ENCODE data around the gene TTYH1. TPM values are rescaled to one million over a fixed set of nuclear protein-coding genes. Genes with fewer than 3 reads are reported as not detected.
A peak's percentile ranks its signal among the peaks of the same experiment; 100 is the strongest.

TTYH1 gene
- total and polyA plus RNA-seq, 9 of the 15 experiments (the other 6 are each of a cell fraction or from before 2014, with no cell fraction given): 0.08 TPM; not detected in 8

- no peak for TF ChIP-seq ILF3 (IDR thresholded peaks at IDR 0.05; ENCODE audit: borderline replicate concordance)
- TF ChIP-seq RHOXF2B (CRISPR knock-in tag; conservative IDR thresholded peaks at IDR 0.05): no peak
- TF ChIP-seq ZNF23 (CRISPR knock-in tag; IDR thresholded peaks at IDR 0.05): no peak
- no peak for TF ChIP-seq CEBPB (tag; IDR thresholded peaks at IDR 0.05)
Measured at GRCh38 chr19:54460230-54461005, 45.2 kb downstream of the TTYH1 start (continued).

- ATAC-seq (no peak), DNase-seq (ENCODE audit: extremely low read depth in 1 of 4, low spot score in 3 of 4) (peak in 1 of 4 experiments; percentile 6), FAIRE-seq (no peak)
- H4K20me1 ChIP-seq (replicated peaks; ENCODE audit: control insufficient read depth, insufficient read depth, low read length): peaks cover 14% of the 10 kb centered on the region; the same call in 1 of the 2 replicates
- ChIA-PET POLR2A (interaction anchor here (0.6 to 2.1 kb wide), 2 partner anchors 13 to 260 kb away, joined by 4 to 11 read pairs; partner anchors contain the start of gene LENG8), CTCF (ENCODE audit: low intra/inter-chr PET ratio) (no interaction called here)
- TF ChIP-seq RBFOX2 (IDR thresholded peaks at IDR 0.05; ENCODE audit: low read depth, low read length) (peak; percentile 41; the same call in 1 of the 2 replicates), HNRNPL (IDR thresholded peaks at IDR 0.05; ENCODE audit: low read depth, low read length) (0 out of 2 replicates have a peak, but pooled peaks have one; percentile 22), PTBP1 (IDR thresholded peaks at IDR 0.05; ENCODE audit: low read depth, low read length) (no peak), POLR2G (IDR thresholded peaks at IDR 0.05; ENCODE audit: low read depth, low read length) (peak; percentile 60; the same call in 1 of the 2 replicates)
- H3K4me1 ChIP-seq (replicated peaks in 1 of 2; ENCODE audit: control insufficient read depth in 2 of 2, insufficient read depth in 2 of 2, low read length in 2 of 2): peaks cover 0 to 43% of the 10 kb centered on the region in 2 experiments; a peak in 2 of 5 replicates
- no peak overlapping the region for H3K4me3 ChIP-seq
- H3K27me3 ChIP-seq (ENCODE audit: control insufficient read depth in 2 of 2, insufficient read depth in 2 of 2, low read length in 2 of 2): no peaks in the 10 kb centered on the region
- no peaks in the 10 kb centered on the region for H3K9me3 ChIP-seq (replicated peaks; ENCODE audit: control insufficient read depth, insufficient read depth, low read depth, low read length)
- H3K36me3 ChIP-seq (ENCODE audit: control insufficient read depth, insufficient read depth, low read length): peaks cover 62% of the 10 kb centered on the region
- 85% methylated on average over 7 of the region's 27 CpGs for WGBS (ENCODE audit: insufficient coverage, low coverage, missing lambda C conversion rate)
- no peak overlapping the region for H3K4me2 ChIP-seq (ENCODE audit: insufficient read depth, low read length)
- in situ Hi-C loops (cut with MboI) (no loop called here), intact Hi-C loops (cut with micrococcal nuclease) (no loop called here)
- no peaks in the 10 kb centered on the region for H3K9me1 ChIP-seq (ENCODE audit: control insufficient read depth, insufficient read depth, low read length)
- H3K79me2 ChIP-seq (ENCODE audit: control insufficient read depth, insufficient read depth, low read length): no peaks in the 10 kb centered on the region
- H3K9ac ChIP-seq (ENCODE audit: insufficient read depth in 1 of 2, low read depth in 2 of 2, low read length in 2 of 2): no peak overlapping the region
- H2AFZ ChIP-seq (ENCODE audit: low read depth, low read length): no peak overlapping the region
- BruUV-seq (replicated peaks): TSS peak; percentile 26
- no peak overlapping the region for H3K27ac ChIP-seq (ENCODE audit: extremely low read depth, low read depth, low read length)
Measured at GRCh38 chr19:54461210-54461609, 45.9 kb downstream of the TTYH1 start.

Data from K562 (cell line).